OCI-LY7 (cell line): ENCODE results near the gene REC8. TPM values are rescaled to one million over a fixed set of nuclear protein-coding genes. Genes with fewer than 3 reads are reported as not detected.

Experiments used
- BruUV-seq: library from RNA; stranded (reverse); fragments of 400-500 nt; replicated peaks from 2 replicates; lab custom pipeline; 2021; lab: Mats Ljungman, UMichigan
- CTCF ChIA-PET: fragments of 300-600 bp; sonication (Branson Sonifier 250); formaldehyde crosslinking; loops from one replicate; lab custom pipeline; 2022; ENCODE audit warnings: antibody characterized with exemption; ENCODE audit not compliant: unreplicated experiment; lab: Charles Lee
- POLR2A ChIA-PET: fragments of 300-600 bp; sonication (Branson Sonifier 250); formaldehyde crosslinking; loops from one replicate; lab custom pipeline; 2022; ENCODE audit warnings: antibody characterized with exemption; lab: Charles Lee
- DNase-seq: peaks from one replicate; pipeline ENCODE4 v3.0.0-alpha.2; 2015; ENCODE audit warnings: low spot score
- H2AFZ ChIP-seq: fragments of 200-600 bp; sonication (generic), shearing (Covaris generic); 2 replicates; pipeline ENCODE4 v1.6.1; 2014; ENCODE audit warnings: mild to moderate bottlenecking, antibody characterized with exemption, low read length, moderate library complexity
- H3K27ac ChIP-seq: fragments of 200-600 bp; sonication (generic); 2 replicates; pipeline ENCODE4 v1.5.1; 2014; ENCODE audit warnings: mixed run types, low read depth, mild to moderate bottlenecking, moderate library complexity, low read length, inconsistent platforms; ENCODE audit not compliant: poor library complexity, severe bottlenecking
- H3K36me3 ChIP-seq: fragments of 200-600 bp; sonication (generic); 2 replicates; pipeline ENCODE4 v1.6.1; 2014; ENCODE audit warnings: mild to moderate bottlenecking, antibody characterized with exemption, low read length, moderate library complexity, mixed read lengths; ENCODE audit not compliant: insufficient read depth
- H3K4me1 ChIP-seq: fragments of 200-600 bp; sonication (generic); 2 replicates; pipeline ENCODE4 v1.5.1; 2014; ENCODE audit warnings: mild to moderate bottlenecking, low read length; ENCODE audit not compliant: insufficient read depth, poor library complexity, severe bottlenecking
- H3K4me2 ChIP-seq: fragments of 200-600 bp; sonication (generic); 2 replicates; pipeline ENCODE4 v1.6.1; 2014; ENCODE audit warnings: mild to moderate bottlenecking, low read length
- H3K4me3 ChIP-seq: fragments of 200-600 bp; sonication (generic); 2 replicates; pipeline ENCODE4 v1.5.1; 2014; ENCODE audit warnings: mild to moderate bottlenecking, low read depth, low read length; ENCODE audit not compliant: poor library complexity, severe bottlenecking
- H3K79me2 ChIP-seq: fragments of 200-600 bp; sonication (generic); 2 replicates; pipeline ENCODE4 v1.6.1; 2016; ENCODE audit warnings: low read depth, mild to moderate bottlenecking, low read length, moderate library complexity, mixed read lengths; ENCODE audit not compliant: insufficient read depth
- H3K9me2 ChIP-seq: fragments of 200-600 bp; sonication (generic); 2 replicates; pipeline ENCODE4 v1.6.1; 2016; ENCODE audit warnings: mild to moderate bottlenecking, low read length, mixed read lengths; ENCODE audit not compliant: insufficient read depth
- H3K9me3 ChIP-seq: fragments of 200-600 bp; sonication (generic); 2 replicates; pipeline ENCODE4 v1.6.1; 2014; ENCODE audit warnings: mild to moderate bottlenecking, mixed run types, low read length, mixed read lengths
- H4K20me1 ChIP-seq: fragments of 200-600 bp; sonication (generic); 2 replicates; pipeline ENCODE4 v1.6.1; 2014; ENCODE audit warnings: mild to moderate bottlenecking, antibody characterized with exemption, low read length, moderate library complexity, mixed read lengths; ENCODE audit not compliant: insufficient read depth
- CTCF ChIP-seq: fragments of 200-600 bp; sonication (generic); conservative IDR thresholded peaks from 2 replicates; pipeline ENCODE4 v1.5.1; 2014; ENCODE audit warnings: mild to moderate bottlenecking, antibody characterized with exemption, low read length, moderate library complexity, mixed read lengths
- EZH2phosphoT487 ChIP-seq: fragments of 200-600 bp; sonication (generic); IDR thresholded peaks from 2 replicates; pipeline ENCODE4 v1.6.1; 2018; ENCODE audit warnings: low read depth, borderline replicate concordance, mild to moderate bottlenecking, mixed run types, antibody characterized with exemption, low read length, moderate library complexity, mixed read lengths
- intact Hi-C: fragments of 100-400 bp; cut with micrococcal nuclease; formaldehyde crosslinking; loops from one replicate; pipeline ENCODE4 v1.10.0; 2022; ENCODE audit not compliant: unreplicated experiment
- total RNA-seq, 2 experiments: library from RNA; depleted of rRNA in 1 of 2; stranded (reverse); fragments of >200 nt in 1 of 2; shearing (Covaris generic) in 1 of 2; gene quantifications; 2 replicates each; pipeline ENCODE4 v1.2.3, GENCODE V29; 2014 to 2022

REC8 gene
- total RNA-seq, 2 experiments from 2014 or later: 9.8 to 14.2 TPM

GRCh38 chr14:24145690-24146452, 26.0 kb upstream of the REC8 start:
- H2AFZ ChIP-seq: peak overlapping the region; percentile 48; the same call in 1 of the 2 replicates
- TF ChIP-seq CTCF (no peak), EZH2phosphoT487 (no peak)
- no peaks in the 10 kb centered on the region for H3K9me3 ChIP-seq
- intact Hi-C loops: loop anchor here (1.0 to 10.0 kb wide), 4 partner anchors 52 to 841 kb away; partner anchors contain the start of genes BCL2L2, CHMP4A, PCK2 and PPP1R3E
- H3K9me2 ChIP-seq: no peaks in the 10 kb centered on the region
- peak overlapping the region; percentile 96 for H3K4me2 ChIP-seq
- BruUV-seq: TSS peak; percentile 63
- peaks cover 44% of the 10 kb centered on the region for H3K36me3 ChIP-seq
- no peaks in the 10 kb centered on the region for H4K20me1 ChIP-seq
- H3K4me3 ChIP-seq: peak overlapping the region; percentile 94
- CTCF ChIA-PET: interaction anchor here (0.7 to 1.3 kb wide), 3 partner anchors 15 to 97 kb away, joined by 3 to 4 read pairs (median 3); partner anchors contain the start of genes IRF9 and TINF2
- peak overlapping the region; percentile 82 for H3K27ac ChIP-seq
- POLR2A ChIA-PET: interaction anchor here (1.4 to 3.9 kb wide), 8 partner anchors 9 to 97 kb away, joined by 4 to 32 read pairs (median 12); partner anchors contain the start of genes DCAF11, IRF9, NRL and PCK2
- peak; percentile 52 for DNase-seq
- peaks cover 20% of the 10 kb centered on the region; the same call in 1 of the 2 replicates for H3K79me2 ChIP-seq
- peaks cover 25% of the 10 kb centered on the region for H3K4me1 ChIP-seq

GRCh38 chr14:24146453-24146977, 25.4 kb upstream of the REC8 start, which contains the start of gene PSME2:
TSS of gene PSME2 (minus strand) at chr14:24146610. CDS start at chr14:24146581, 29 bp downstream.
- POLR2A ChIA-PET: interaction anchor here (0.8 to 3.9 kb wide), 12 partner anchors 9 to 125 kb away, joined by 3 to 32 read pairs (median 6); partner anchors contain the start of genes DCAF11, IPO4, IRF9 and NRL

More at GRCh38 chr14:24146453-24146977, 25.4 kb upstream of the REC8 start, which contains the start of gene PSME2:
- peak within 1 kb of the TSS; percentile 82 for H3K27ac ChIP-seq
- peak within 1 kb of the TSS; percentile 94 for H3K4me3 ChIP-seq
- H4K20me1 ChIP-seq: no peaks in the 10 kb centered on the region
- H3K9me3 ChIP-seq: no peaks in the 10 kb centered on the region
- CTCF ChIA-PET: interaction anchor here (1.1 to 1.3 kb wide), 2 partner anchors 15 to 96 kb away, joined by 3 to 4 read pairs; partner anchors contain the start of genes IRF9 and TINF2
- intact Hi-C loops: loop anchor here (1.0 to 10.0 kb wide), 4 partner anchors 52 to 842 kb away; partner anchors contain the start of genes BCL2L2, CHMP4A, PCK2 and PPP1R3E
- H3K4me1 ChIP-seq: peaks cover 25% of the 10 kb centered on the region
- BruUV-seq: no TSS peak
- no peaks in the 10 kb centered on the region for H3K9me2 ChIP-seq
- peaks cover 51% of the 10 kb centered on the region for H3K36me3 ChIP-seq
- peak; percentile 97 for DNase-seq
- H2AFZ ChIP-seq: peak within 1 kb of the TSS; percentile 76; the same call in 1 of the 2 replicates
- H3K79me2 ChIP-seq: peaks cover 19% of the 10 kb centered on the region; the same call in 1 of the 2 replicates
- H3K4me2 ChIP-seq: peak within 1 kb of the TSS; percentile 96
- TF ChIP-seq CTCF (no peak), EZH2phosphoT487 (no peak)
